HUES48 (cell line): Measurements from ENCODE around the gene ATRNL1.
"Not testable (repeated sequence)": the region's sequence is repeated elsewhere in the genome, so short reads cannot be mapped to it uniquely, and the experiment has no call there.

Experiments
- H3K27ac ChIP-seq: one replicate; pipeline ENCODE4 v1.7.0; 2013; ENCODE audit warnings: low read depth, low read length, inconsistent platforms
- H3K27me3 ChIP-seq: 2 replicates; pipeline ENCODE4 v1.6.1; 2013; ENCODE audit warnings: mild to moderate bottlenecking, low read length; ENCODE audit not compliant: control insufficient read depth, insufficient read depth
- H3K36me3 ChIP-seq: 2 replicates; pipeline ENCODE4 v1.6.1; 2013; ENCODE audit warnings: low read length; ENCODE audit not compliant: control insufficient read depth, insufficient read depth
- H3K4me1 ChIP-seq: 2 replicates; pipeline ENCODE4 v1.6.1; 2013; ENCODE audit warnings: mild to moderate bottlenecking, low read length; ENCODE audit not compliant: control insufficient read depth, insufficient read depth
- H3K4me3 ChIP-seq: 2 replicates; pipeline ENCODE4 v1.5.1; 2013; ENCODE audit warnings: mild to moderate bottlenecking, low read depth, low read length
- H3K9ac ChIP-seq: 2 replicates; pipeline ENCODE4 v1.6.1; 2013; ENCODE audit warnings: mild to moderate bottlenecking, low read depth, low read length, moderate library complexity
- H3K9me3 ChIP-seq: 2 replicates; pipeline ENCODE4 v1.6.1; 2013; ENCODE audit warnings: low read length; ENCODE audit not compliant: control insufficient read depth, insufficient read depth

Gene ATRNL1

GRCh38 chr10:115758488-115758887, 665.3 kb downstream of the ATRNL1 start:
- not testable (repeated sequence) for H3K4me3 ChIP-seq, H3K4me1 ChIP-seq, H3K36me3 ChIP-seq, H3K9ac ChIP-seq, H3K27me3 ChIP-seq, H3K27ac ChIP-seq, H3K9me3 ChIP-seq

DNA sequence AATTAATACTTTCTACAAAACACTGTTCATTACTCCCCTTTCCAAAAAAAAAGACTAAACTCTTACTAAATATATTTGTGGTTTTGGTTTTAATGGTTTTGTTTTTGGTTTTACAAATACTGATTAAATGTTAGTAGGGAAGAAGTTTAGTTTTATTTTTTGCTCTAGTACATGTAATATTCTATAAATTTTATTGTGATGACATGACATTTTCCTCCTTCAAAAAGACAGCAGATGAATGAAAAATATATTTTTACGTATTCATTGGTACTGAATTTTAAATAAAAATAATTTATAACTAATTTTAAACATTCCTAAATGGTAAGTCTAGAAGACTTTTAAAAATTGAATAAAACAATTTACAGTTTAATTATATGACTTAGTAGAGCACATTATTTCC, 667.0 kb downstream of the ATRNL1 start:
- H3K4me1 ChIP-seq: peaks cover 9% of the 10 kb centered on the region
- no peak overlapping the region for H3K9ac ChIP-seq
- no peaks in the 10 kb centered on the region for H3K9me3 ChIP-seq
- no peaks in the 10 kb centered on the region for H3K27me3 ChIP-seq
- no peak overlapping the region for H3K27ac ChIP-seq
- no peaks in the 10 kb centered on the region for H3K36me3 ChIP-seq
- H3K4me3 ChIP-seq: no peak overlapping the region

GRCh38 chr10:115761166-115761565, 668.0 kb downstream of the ATRNL1 start:
- Histone ChIP-seq H3K27ac (no peak overlapping the region), H3K9me3 (no peaks in the 10 kb centered on the region), H3K4me3 (no peak overlapping the region), H3K36me3 (no peaks in the 10 kb centered on the region), H3K9ac (no peak overlapping the region), H3K27me3 (no peaks in the 10 kb centered on the region), H3K4me1 (peaks cover 9% of the 10 kb centered on the region)

DNA sequence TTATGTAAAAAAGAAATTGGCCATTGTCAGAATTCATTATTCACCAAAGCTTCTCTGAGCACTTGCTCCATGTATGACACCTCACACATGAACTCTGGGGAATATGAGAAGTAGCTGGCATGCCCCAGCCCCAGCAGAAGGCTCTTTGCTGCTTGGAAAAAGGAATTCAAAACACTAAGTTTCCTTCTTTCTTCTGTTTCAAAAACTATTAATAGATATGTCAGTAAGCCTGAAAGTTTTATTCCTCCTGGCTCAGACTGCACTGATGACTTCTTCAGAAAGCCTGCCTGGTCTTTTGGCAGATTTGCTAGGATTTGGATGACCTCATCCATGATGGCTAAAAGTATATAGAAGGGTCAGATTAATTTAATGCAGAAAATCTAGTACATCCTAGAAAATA, 668.9 kb downstream of the ATRNL1 start:
- Histone ChIP-seq H3K36me3 (no peaks in the 10 kb centered on the region), H3K9ac (no peak overlapping the region), H3K9me3 (no peaks in the 10 kb centered on the region), H3K27me3 (no peaks in the 10 kb centered on the region), H3K4me1 (peaks cover 9% of the 10 kb centered on the region), H3K27ac (no peak overlapping the region), H3K4me3 (no peak overlapping the region)

GRCh38 chr10:115771755-115772154, 678.6 kb downstream of the ATRNL1 start:
- Histone ChIP-seq H3K27me3 (no peaks in the 10 kb centered on the region), H3K9ac (no peak overlapping the region), H3K27ac (no peak overlapping the region), H3K4me1 (no peaks in the 10 kb centered on the region), H3K36me3 (no peaks in the 10 kb centered on the region), H3K4me3 (no peak overlapping the region), H3K9me3 (no peaks in the 10 kb centered on the region)

DNA sequence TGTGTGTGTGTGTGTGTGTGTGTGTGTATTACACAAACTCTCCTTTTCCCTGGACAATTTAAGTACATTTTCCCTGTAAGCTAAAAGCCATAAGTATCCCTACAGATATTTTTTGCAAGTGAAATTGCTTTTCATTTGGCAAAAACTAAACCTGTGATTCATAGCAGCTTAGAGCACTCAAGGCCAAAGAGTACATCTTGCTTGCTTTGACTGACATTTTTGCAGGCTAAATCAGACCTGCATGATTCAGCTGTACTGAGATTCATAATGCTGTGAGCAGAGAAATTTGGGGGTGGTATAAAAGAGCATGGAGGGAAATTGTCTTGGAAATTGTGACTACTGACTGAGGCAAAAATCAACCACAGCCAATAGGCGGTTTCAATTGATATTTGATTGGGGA, 679.4 kb downstream of the ATRNL1 start:
- Histone ChIP-seq H3K9me3 (no peaks in the 10 kb centered on the region), H3K4me1 (no peaks in the 10 kb centered on the region), H3K36me3 (no peaks in the 10 kb centered on the region), H3K4me3 (no peak overlapping the region), H3K9ac (no peak overlapping the region), H3K27ac (no peak overlapping the region), H3K27me3 (no peaks in the 10 kb centered on the region)

- no peaks in the 10 kb centered on the region for H3K27me3 ChIP-seq
- H3K9ac ChIP-seq: no peak overlapping the region
- no peaks in the 10 kb centered on the region for H3K4me1 ChIP-seq
- H3K4me3 ChIP-seq: no peak overlapping the region
- H3K36me3 ChIP-seq: no peaks in the 10 kb centered on the region
- no peaks in the 10 kb centered on the region for H3K9me3 ChIP-seq
- no peak overlapping the region for H3K27ac ChIP-seq
These were observed 680.7 kb downstream of the ATRNL1 start for GRCh38 chr10:115773832-115774231.

GRCh38 chr10:115774721-115775120, 681.6 kb downstream of the ATRNL1 start:
- H3K9me3 ChIP-seq: no peaks in the 10 kb centered on the region
- no peaks in the 10 kb centered on the region for H3K36me3 ChIP-seq
- no peak overlapping the region for H3K9ac ChIP-seq
- no peaks in the 10 kb centered on the region for H3K4me1 ChIP-seq
- no peak overlapping the region for H3K27ac ChIP-seq
- no peaks in the 10 kb centered on the region for H3K27me3 ChIP-seq
- no peak overlapping the region for H3K4me3 ChIP-seq

- Histone ChIP-seq H3K4me3 (no peak overlapping the region), H3K36me3 (no peaks in the 10 kb centered on the region), H3K27ac (no peak overlapping the region), H3K4me1 (no peaks in the 10 kb centered on the region), H3K9me3 (no peaks in the 10 kb centered on the region), H3K27me3 (no peaks in the 10 kb centered on the region), H3K9ac (no peak overlapping the region)
These were observed 684.5 kb downstream of the ATRNL1 start for GRCh38 chr10:115777646-115778045.

- Histone ChIP-seq H3K4me3 (no peak overlapping the region), H3K36me3 (no peaks in the 10 kb centered on the region), H3K4me1 (peaks cover 20% of the 10 kb centered on the region), H3K9ac (no peak overlapping the region), H3K27ac (no peak overlapping the region), H3K27me3 (no peaks in the 10 kb centered on the region), H3K9me3 (peaks cover 1% of the 10 kb centered on the region; the same call in 1 of the 2 replicates)
These were observed 697.1 kb downstream of the ATRNL1 start for GRCh38 chr10:115790220-115790619.

- peaks cover 4% of the 10 kb centered on the region; the same call in 1 of the 2 replicates for H3K9me3 ChIP-seq
- H3K27ac ChIP-seq: no peak overlapping the region
- no peaks in the 10 kb centered on the region for H3K36me3 ChIP-seq
These were observed 702.8 kb downstream of the ATRNL1 start for GRCh38 chr10:115795964-115796363.

DNA sequence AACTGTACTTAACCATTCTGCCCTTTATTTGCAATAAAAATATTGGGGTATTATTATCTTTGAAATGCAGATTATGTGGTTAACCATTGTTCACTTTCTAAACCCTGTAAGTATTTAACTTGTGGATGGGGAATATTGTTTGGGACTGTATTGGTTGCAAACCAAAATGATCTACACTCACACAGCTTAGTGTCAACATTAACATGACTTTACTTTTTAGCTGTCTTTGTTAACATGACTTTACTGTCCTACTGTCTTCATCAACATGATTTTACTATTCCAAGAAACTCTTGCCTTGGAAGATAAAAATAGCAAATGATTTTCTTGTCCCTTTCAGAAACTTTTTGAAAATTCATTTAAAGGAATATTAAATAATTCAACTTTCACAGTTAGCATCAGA, 708.3 kb downstream of the ATRNL1 start:
- Histone ChIP-seq H3K9ac (no peak overlapping the region), H3K27ac (peak overlapping the region; percentile 71), H3K27me3 (no peaks in the 10 kb centered on the region), H3K9me3 (no peaks in the 10 kb centered on the region), H3K4me1 (peaks cover 24% of the 10 kb centered on the region), H3K36me3 (no peaks in the 10 kb centered on the region), H3K4me3 (peak overlapping the region; percentile 40; the same call in 1 of the 2 replicates)

More at GRCh38 chr10:115795964-115796363, 702.8 kb downstream of the ATRNL1 start:
- Histone ChIP-seq H3K4me3 (no peak overlapping the region), H3K4me1 (peaks cover 8% of the 10 kb centered on the region), H3K9ac (no peak overlapping the region), H3K27me3 (no peaks in the 10 kb centered on the region)
